ENCODE results near the gene BOC. TPM values are rescaled to one million over a fixed set of nuclear protein-coding genes. Genes with fewer than 3 reads are reported as not detected.

Gene BOC
- total and polyA plus RNA-seq, 2 of the 13 experiments (the other 11 are each of a cell fraction or from before 2014, with no cell fraction given), result 0.04 TPM; not detected in 1

GRCh38 chr3:113271594-113272384, 60.4 kb downstream of the BOC start:
- ATAC-seq (no peak), FAIRE-seq (no peak), DNase-seq (ENCODE audit: low spot score) (no peak)
- H2AFZ ChIP-seq (ENCODE audit: low read length), result no peak overlapping the region
- in situ Hi-C loops (cut with HindIII; ENCODE audit: extremely low pct_ligation_motif_present, low pct_unique_long_range_greater_than_20kb), result no loop called here
- H3K9me3 ChIP-seq (ENCODE audit: low read length), result no peaks in the 10 kb centered on the region
- intact Hi-C loops (cut with micrococcal nuclease; ENCODE audit: unreplicated experiment), result no loop called here
- 23% methylated on average over 9 of the region's 9 CpGs for WGBS (ENCODE audit: low lambda C conversion rate)
- ChIA-PET CTCF (ENCODE audit: low intra/inter-chr PET ratio, low total read pairs) (no interaction called here), POLR2A (no interaction called here)
- H3K4me1 ChIP-seq (ENCODE audit: insufficient read depth, low read length), result peaks cover 20% of the 10 kb centered on the region
- no peaks in the 10 kb centered on the region for H4K20me1 ChIP-seq (ENCODE audit: insufficient read depth, low read length)
- no TSS peak for BruUV-seq (replicated peaks)
- peaks cover 5 to 49% of the 10 kb centered on the region in 2 experiments; a peak in 4 of 5 replicates for H3K27me3 ChIP-seq (ENCODE audit: control insufficient read depth in 1 of 2, insufficient read depth in 2 of 2, low read length in 2 of 2)
- no peak overlapping the region for H3K4me2 ChIP-seq (ENCODE audit: low read depth, low read length)
- no peaks in the 10 kb centered on the region for H3K79me2 ChIP-seq (ENCODE audit: insufficient read depth, low read length)
- no peak overlapping the region for H3K27ac ChIP-seq (ENCODE audit: extremely low read length, insufficient read depth, low read length)
- no peaks in the 10 kb centered on the region for H3K36me3 ChIP-seq (replicated peaks in 1 of 2; ENCODE audit: control insufficient read depth in 1 of 2, insufficient read depth in 2 of 2, low read length in 2 of 2)
- no peak overlapping the region for H3K9ac ChIP-seq (ENCODE audit: insufficient read depth, low read depth, low read length)
- no peak overlapping the region for H3K4me3 ChIP-seq (replicated peaks in 1 of 3; ENCODE audit: insufficient read depth in 1 of 3, low read depth in 2 of 3, low read length in 3 of 3)
- TF ChIP-seq ZNF430 (CRISPR knock-in tag; IDR thresholded peaks at IDR 0.05) (no peak), DNMT3B (CRISPR knock-in tag; conservative IDR thresholded peaks at IDR 0.05) (no peak), ZNF687 (CRISPR knock-in tag; IDR thresholded peaks at IDR 0.05) (no peak), NCOA2 (CRISPR knock-in tag; IDR thresholded peaks at IDR 0.05) (no peak), GLI4 (CRISPR knock-in tag; IDR thresholded peaks at IDR 0.05; ENCODE audit: borderline replicate concordance) (no peak), CHD2 (IDR thresholded peaks at IDR 0.05; ENCODE audit: low read depth, low read length) (no peak), RBM22 (optimal IDR thresholded peaks at IDR 0.05; ENCODE audit: low read length) (no peak), RNF2 (conservative IDR thresholded peaks at IDR 0.05; ENCODE audit: low read depth) (no peak), RFXANK (CRISPR knock-in tag; IDR thresholded peaks at IDR 0.05) (no peak), CREB1 (IDR thresholded peaks at IDR 0.05) (no peak), CREB1 (CRISPR knock-in tag; IDR thresholded peaks at IDR 0.05) (no peak), U2AF2 (IDR thresholded peaks at IDR 0.05; ENCODE audit: low read depth, low read length) (no peak), AHR (CRISPR knock-in tag; IDR thresholded peaks at IDR 0.05) (no peak), ELF1 (CRISPR knock-in tag; IDR thresholded peaks at IDR 0.05) (no peak), SSRP1 (CRISPR knock-in tag; IDR thresholded peaks at IDR 0.05) (no peak)
- TF ChIP-seq, protein P1, sequence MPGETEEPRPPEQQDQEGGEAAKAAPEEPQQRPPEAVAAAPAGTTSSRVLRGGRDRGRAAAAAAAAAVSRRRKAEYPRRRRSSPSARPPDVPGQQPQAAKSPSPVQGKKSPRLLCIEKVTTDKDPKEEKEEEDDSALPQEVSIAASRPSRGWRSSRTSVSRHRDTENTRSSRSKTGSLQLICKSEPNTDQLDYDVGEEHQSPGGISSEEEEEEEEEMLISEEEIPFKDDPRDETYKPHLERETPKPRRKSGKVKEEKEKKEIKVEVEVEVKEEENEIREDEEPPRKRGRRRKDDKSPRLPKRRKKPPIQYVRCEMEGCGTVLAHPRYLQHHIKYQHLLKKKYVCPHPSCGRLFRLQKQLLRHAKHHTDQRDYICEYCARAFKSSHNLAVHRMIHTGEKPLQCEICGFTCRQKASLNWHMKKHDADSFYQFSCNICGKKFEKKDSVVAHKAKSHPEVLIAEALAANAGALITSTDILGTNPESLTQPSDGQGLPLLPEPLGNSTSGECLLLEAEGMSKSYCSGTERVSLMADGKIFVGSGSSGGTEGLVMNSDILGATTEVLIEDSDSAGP (CRISPR knock-in tag; IDR thresholded peaks at IDR 0.05; ENCODE audit: borderline replicate concordance), result no peak

All from HepG2 (cell line).